A673 (cell line): ENCODE results near the gene DYNLT2.

Source experiments
- EZH2 ChIP-seq: fragments of 200-600 bp; sonication (generic); IDR thresholded peaks from 2 replicates; pipeline ENCODE4 v1.6.1; 2017; ENCODE audit warnings: borderline replicate concordance, low read depth, mild to moderate bottlenecking, mixed read lengths, antibody characterized with exemption, low read length; ENCODE audit not compliant: poor library complexity, severe bottlenecking
- TF ChIP-seq, protein P1 (sequence below): fragments of 300-800, 200-600 bp; sonication (generic); conservative IDR thresholded peaks from 2 replicates; pipeline ENCODE4 v1.5.1; 2017; ENCODE audit warnings: low read depth, mild to moderate bottlenecking, antibody characterized with exemption, low read length, moderate library complexity, mixed read lengths

DNA sequence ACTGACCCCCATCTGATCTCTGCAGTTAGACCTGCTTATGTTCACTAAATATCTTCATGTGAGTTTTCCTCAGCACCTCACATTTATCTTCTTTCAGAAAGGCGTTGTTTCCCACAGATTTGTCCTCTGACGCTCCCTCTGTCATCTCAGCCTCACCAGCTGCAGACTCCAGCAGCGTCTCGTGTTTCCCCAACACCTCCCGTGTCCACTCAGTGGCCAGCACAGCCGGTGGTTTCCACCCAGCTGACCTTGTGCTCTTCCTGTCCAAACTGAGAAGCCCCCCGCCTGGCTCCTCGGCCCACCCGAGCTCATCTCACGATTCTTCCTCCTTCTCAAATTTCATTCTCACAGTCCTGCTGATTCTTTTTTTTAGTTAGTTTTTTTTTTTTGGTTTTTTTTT, 12.5 kb upstream of the DYNLT2 start:
- TF ChIP-seq, protein P1, sequence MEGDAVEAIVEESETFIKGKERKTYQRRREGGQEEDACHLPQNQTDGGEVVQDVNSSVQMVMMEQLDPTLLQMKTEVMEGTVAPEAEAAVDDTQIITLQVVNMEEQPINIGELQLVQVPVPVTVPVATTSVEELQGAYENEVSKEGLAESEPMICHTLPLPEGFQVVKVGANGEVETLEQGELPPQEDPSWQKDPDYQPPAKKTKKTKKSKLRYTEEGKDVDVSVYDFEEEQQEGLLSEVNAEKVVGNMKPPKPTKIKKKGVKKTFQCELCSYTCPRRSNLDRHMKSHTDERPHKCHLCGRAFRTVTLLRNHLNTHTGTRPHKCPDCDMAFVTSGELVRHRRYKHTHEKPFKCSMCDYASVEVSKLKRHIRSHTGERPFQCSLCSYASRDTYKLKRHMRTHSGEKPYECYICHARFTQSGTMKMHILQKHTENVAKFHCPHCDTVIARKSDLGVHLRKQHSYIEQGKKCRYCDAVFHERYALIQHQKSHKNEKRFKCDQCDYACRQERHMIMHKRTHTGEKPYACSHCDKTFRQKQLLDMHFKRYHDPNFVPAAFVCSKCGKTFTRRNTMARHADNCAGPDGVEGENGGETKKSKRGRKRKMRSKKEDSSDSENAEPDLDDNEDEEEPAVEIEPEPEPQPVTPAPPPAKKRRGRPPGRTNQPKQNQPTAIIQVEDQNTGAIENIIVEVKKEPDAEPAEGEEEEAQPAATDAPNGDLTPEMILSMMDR, result no peak
- TF ChIP-seq EZH2, result no peak
